Fibroblast of lung (primary cell): ENCODE data around the gene ANKRD13B. TPM values are rescaled to one million over a fixed set of nuclear protein-coding genes. Genes with fewer than 3 reads are reported as not detected.

Source experiments
- DNase-seq, 2 donors: peaks; one replicate each; pipeline versions ENCODE4 v3.0.0 to v3.0.0-alpha.2; 2010; ENCODE audit warnings: low read depth in 2 of 2
- H2AFZ ChIP-seq: 2 replicates; pipeline ENCODE4 v1.5.1; 2012; ENCODE audit warnings: low read length, control low read depth, inconsistent platforms
- H3K27ac ChIP-seq: 2 replicates; pipeline ENCODE4 v1.5.1; 2011; ENCODE audit warnings: low read length, control low read depth; ENCODE audit not compliant: insufficient read depth
- H3K27me3 ChIP-seq: 2 replicates; pipeline ENCODE4 v1.5.1; 2011; ENCODE audit warnings: mild to moderate bottlenecking, low read length; ENCODE audit not compliant: control insufficient read depth, insufficient read depth
- H3K36me3 ChIP-seq: 2 replicates; pipeline ENCODE4 v1.5.1; 2011; ENCODE audit warnings: low read length; ENCODE audit not compliant: control insufficient read depth, insufficient read depth
- H3K4me1 ChIP-seq: 2 replicates; pipeline ENCODE4 v1.5.1; 2011; ENCODE audit warnings: low read length; ENCODE audit not compliant: control insufficient read depth, insufficient read depth; ENCODE audit errors: extremely low read depth
- H3K4me2 ChIP-seq: 2 replicates; pipeline ENCODE4 v1.5.1; 2011; ENCODE audit warnings: low read length, control low read depth; ENCODE audit not compliant: insufficient read depth; ENCODE audit errors: extremely low read depth
- H3K4me3 ChIP-seq, 4 experiments: fragments of 200-600 bp in 1 of 4; sonication (generic) in 1 of 4; replicated peaks in 1 of 4; 2 replicates each; pipeline ENCODE4 v1.5.1; 2011 to 2016; ENCODE audit warnings: low read length in 4 of 4, low read depth in 3 of 4, mild to moderate bottlenecking in 3 of 4, control low read depth in 2 of 4, inconsistent platforms in 1 of 4, mixed read lengths in 1 of 4; ENCODE audit not compliant: insufficient read depth in 1 of 4; ENCODE audit errors: control extremely low read depth in 1 of 4
- H3K79me2 ChIP-seq: 2 replicates; pipeline ENCODE4 v1.5.1; 2012; ENCODE audit warnings: mild to moderate bottlenecking, low read length, inconsistent platforms; ENCODE audit not compliant: control insufficient read depth, insufficient read depth
- H3K9ac ChIP-seq: 2 replicates; pipeline ENCODE4 v1.5.1; 2011; ENCODE audit warnings: mild to moderate bottlenecking, low read length, control low read depth; ENCODE audit not compliant: insufficient read depth
- H3K9me3 ChIP-seq: 2 replicates; pipeline ENCODE4 v1.5.1; 2012; ENCODE audit warnings: low read depth, low read length; ENCODE audit not compliant: control insufficient read depth, insufficient read depth
- H4K20me1 ChIP-seq: 2 replicates; pipeline ENCODE4 v1.5.1; 2011; ENCODE audit warnings: low read length; ENCODE audit not compliant: control insufficient read depth, insufficient read depth; ENCODE audit errors: extremely low read depth
- EZH2 ChIP-seq: IDR thresholded peaks from 2 replicates; pipeline ENCODE4 v1.5.1; 2012; ENCODE audit warnings: low read length, control low read depth, mild to moderate bottlenecking; ENCODE audit errors: missing control alignments
- polyA plus RNA-seq, 2 donors: library from polyadenylated mRNA; depleted of rRNA in 1 of 2; stranded (reverse) in 1 of 2; unstranded in 1 of 2; fragments of >200 nt; gene quantifications; 2 replicates each; pipeline ENCODE4 v1.2.1, GENCODE V29; 2011 to 2012; ENCODE audit warnings: missing spikeins in 1 of 2
- total RNA-seq: library from RNA; depleted of rRNA; stranded (reverse); fragments of >200 nt; gene quantifications from 2 replicates; pipeline ENCODE4 v1.2.1, GENCODE V29; 2014
- TF ChIP-seq, protein P1 (sequence below), 2 donors: IDR thresholded peaks in 1 of 2; conservative IDR thresholded peaks in 1 of 2; 1 replicate in 1 of 2; 2 replicates in 1 of 2; pipeline ENCODE4 v1.5.1; 2011 to 2012; ENCODE audit warnings: low read length in 2 of 2, control low read depth in 1 of 2, inconsistent platforms in 1 of 2, low read depth in 1 of 2, mild to moderate bottlenecking in 1 of 2

The ANKRD13B gene
- total and polyA plus RNA-seq, 2 donors (not counting 1 experiment from before 2014, with no cell fraction given) = 1.4 to 6.3 TPM

GRCh38 chr17:29579866-29580771, 12.8 kb upstream of the ANKRD13B start:
- no peak overlapping the region for H3K9ac ChIP-seq
- no peaks in the 10 kb centered on the region for H4K20me1 ChIP-seq
- H3K27me3 ChIP-seq = no peaks in the 10 kb centered on the region
- H3K79me2 ChIP-seq = peaks cover 14% of the 10 kb centered on the region
- no peak overlapping the region for H3K4me3 ChIP-seq
- DNase-seq = peak; percentile 68 to 75
- TF ChIP-seq, protein P1, sequence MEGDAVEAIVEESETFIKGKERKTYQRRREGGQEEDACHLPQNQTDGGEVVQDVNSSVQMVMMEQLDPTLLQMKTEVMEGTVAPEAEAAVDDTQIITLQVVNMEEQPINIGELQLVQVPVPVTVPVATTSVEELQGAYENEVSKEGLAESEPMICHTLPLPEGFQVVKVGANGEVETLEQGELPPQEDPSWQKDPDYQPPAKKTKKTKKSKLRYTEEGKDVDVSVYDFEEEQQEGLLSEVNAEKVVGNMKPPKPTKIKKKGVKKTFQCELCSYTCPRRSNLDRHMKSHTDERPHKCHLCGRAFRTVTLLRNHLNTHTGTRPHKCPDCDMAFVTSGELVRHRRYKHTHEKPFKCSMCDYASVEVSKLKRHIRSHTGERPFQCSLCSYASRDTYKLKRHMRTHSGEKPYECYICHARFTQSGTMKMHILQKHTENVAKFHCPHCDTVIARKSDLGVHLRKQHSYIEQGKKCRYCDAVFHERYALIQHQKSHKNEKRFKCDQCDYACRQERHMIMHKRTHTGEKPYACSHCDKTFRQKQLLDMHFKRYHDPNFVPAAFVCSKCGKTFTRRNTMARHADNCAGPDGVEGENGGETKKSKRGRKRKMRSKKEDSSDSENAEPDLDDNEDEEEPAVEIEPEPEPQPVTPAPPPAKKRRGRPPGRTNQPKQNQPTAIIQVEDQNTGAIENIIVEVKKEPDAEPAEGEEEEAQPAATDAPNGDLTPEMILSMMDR (conservative IDR thresholded peaks at IDR 0.05 in 1 of 2, IDR thresholded peaks at IDR 0.05 in 1 of 2; ENCODE audit: low read depth in 1 of 2, low read length in 2 of 2) = peak; percentile 65 to 78
- no peak for TF ChIP-seq EZH2
- H2AFZ ChIP-seq = no peak overlapping the region
- H3K9me3 ChIP-seq = no peaks in the 10 kb centered on the region
- H3K36me3 ChIP-seq = peaks cover 32% of the 10 kb centered on the region
- H3K4me2 ChIP-seq = no peak overlapping the region
- no peak overlapping the region for H3K27ac ChIP-seq
- H3K4me1 ChIP-seq = peaks cover 4% of the 10 kb centered on the region

GRCh38 chr17:29581583-29582253, 11.2 kb upstream of the ANKRD13B start:
- H3K4me1 ChIP-seq = peaks cover 4% of the 10 kb centered on the region
- no peak for DNase-seq

More at GRCh38 chr17:29581583-29582253, 11.2 kb upstream of the ANKRD13B start:
- TF ChIP-seq, protein P1 (conservative IDR thresholded peaks at IDR 0.05 in 1 of 2, IDR thresholded peaks at IDR 0.05 in 1 of 2; ENCODE audit: low read depth in 1 of 2, low read length in 2 of 2) = no peak
- TF ChIP-seq EZH2 = no peak
- no peak overlapping the region for H2AFZ ChIP-seq
- H4K20me1 ChIP-seq = no peaks in the 10 kb centered on the region
- H3K4me3 ChIP-seq = no peak overlapping the region
- H3K79me2 ChIP-seq = peaks cover 30% of the 10 kb centered on the region
- H3K27me3 ChIP-seq = no peaks in the 10 kb centered on the region
- H3K9me3 ChIP-seq = no peaks in the 10 kb centered on the region
- H3K27ac ChIP-seq = no peak overlapping the region
- peaks cover 19% of the 10 kb centered on the region for H3K36me3 ChIP-seq
- no peak overlapping the region for H3K9ac ChIP-seq
- no peak overlapping the region for H3K4me2 ChIP-seq
